Measurements from ENCODE around the gene TGFBR3.

Gene TGFBR3

GRCh38 chr1:91720044-91720443 lies 165.9 kb downstream of the TGFBR3 start:
- no peak for TF ChIP-seq CTCF (IDR thresholded peaks at IDR 0.05; ENCODE audit: insufficient read depth, low read depth, low read length, missing control alignments)
- no peak overlapping the region for H3K4me3 ChIP-seq (ENCODE audit: low read depth, low read length)
- DNase-seq (ENCODE audit: low read depth): no peak

GRCh38 chr1:91718877-91719276 lies 167.1 kb downstream of the TGFBR3 start:
- no peak overlapping the region for H3K4me3 ChIP-seq (ENCODE audit: low read depth, low read length)
- TF ChIP-seq CTCF (IDR thresholded peaks at IDR 0.05; ENCODE audit: insufficient read depth, low read depth, low read length, missing control alignments): no peak
- DNase-seq (ENCODE audit: low read depth): no peak

- no peak overlapping the region for H3K4me3 ChIP-seq (ENCODE audit: low read depth, low read length)
- no peak for TF ChIP-seq CTCF (IDR thresholded peaks at IDR 0.05; ENCODE audit: insufficient read depth, low read depth, low read length, missing control alignments)
- DNase-seq (ENCODE audit: low read depth): no peak
Measured at GRCh38 chr1:91718368-91718767, 167.6 kb downstream of the TGFBR3 start.

- H3K4me3 ChIP-seq (ENCODE audit: low read depth, low read length): no peak overlapping the region
- no peak for DNase-seq (ENCODE audit: low read depth)
- TF ChIP-seq CTCF (IDR thresholded peaks at IDR 0.05; ENCODE audit: insufficient read depth, low read depth, low read length, missing control alignments): no peak
Measured at GRCh38 chr1:91717839-91718238, 168.1 kb downstream of the TGFBR3 start.

- H3K4me3 ChIP-seq (ENCODE audit: low read depth, low read length): no peak overlapping the region
- no peak for DNase-seq (ENCODE audit: low read depth)
- no peak for TF ChIP-seq CTCF (IDR thresholded peaks at IDR 0.05; ENCODE audit: insufficient read depth, low read depth, low read length, missing control alignments)
Measured at GRCh38 chr1:91716339-91716738, 169.6 kb downstream of the TGFBR3 start.

GRCh38 chr1:91715416-91716000 lies 170.4 kb downstream of the TGFBR3 start:
- TF ChIP-seq CTCF (IDR thresholded peaks at IDR 0.05; ENCODE audit: insufficient read depth, low read depth, low read length, missing control alignments): no peak
- DNase-seq (ENCODE audit: low read depth): no peak
- H3K4me3 ChIP-seq (ENCODE audit: low read depth, low read length): no peak overlapping the region

- no peak overlapping the region for H3K4me3 ChIP-seq (ENCODE audit: low read depth, low read length)
- no peak for DNase-seq (ENCODE audit: low read depth)
- TF ChIP-seq CTCF (IDR thresholded peaks at IDR 0.05; ENCODE audit: insufficient read depth, low read depth, low read length, missing control alignments): no peak
Measured at GRCh38 chr1:91714867-91715381, 171.0 kb downstream of the TGFBR3 start.
